HPDE6-E6E7 (cell line): Measurements from ENCODE around the gene GTF3C5.
"Not testable (repeated sequence)": the region's sequence is repeated elsewhere in the genome, so short reads cannot be mapped to it uniquely, and the experiment has no call there.

Experiments used
- DNase-seq: peaks from one replicate; pipeline ENCODE4 v3.0.0; 2011; ENCODE audit warnings: missing footprints; ENCODE audit errors: extremely low spot score

The GTF3C5 gene

GRCh38 chr9:133088756-133089155, 58.0 kb downstream of the GTF3C5 start:
- no peak for DNase-seq

GRCh38 chr9:133089271-133089671, 58.5 kb downstream of the GTF3C5 start:
- no peak for DNase-seq

GRCh38 chr9:133090187-133090586, 59.4 kb downstream of the GTF3C5 start:
- DNase-seq = no peak

- DNase-seq = no peak
These were observed 60.1 kb downstream of the GTF3C5 start for GRCh38 chr9:133090752-133091385.

GRCh38 chr9:133094351-133094750, 63.6 kb downstream of the GTF3C5 start:
- not testable (repeated sequence) for DNase-seq

- DNase-seq = no peak
These were observed 64.1 kb downstream of the GTF3C5 start for GRCh38 chr9:133094842-133095393.

- no peak for DNase-seq
These were observed 67.4 kb downstream of the GTF3C5 start for GRCh38 chr9:133098104-133098754.

- DNase-seq = no peak
These were observed 68.1 kb downstream of the GTF3C5 start for GRCh38 chr9:133098871-133099270.

GRCh38 chr9:133099726-133100505, 69.1 kb downstream of the GTF3C5 start:
- no peak for DNase-seq

- no peak for DNase-seq
These were observed 69.9 kb downstream of the GTF3C5 start for GRCh38 chr9:133100506-133101355.

GRCh38 chr9:133101356-133102189, 70.8 kb downstream of the GTF3C5 start:
- DNase-seq = no peak

- no peak for DNase-seq
These were observed 71.6 kb downstream of the GTF3C5 start for GRCh38 chr9:133102190-133103021.

GRCh38 chr9:133103183-133103986, 72.6 kb downstream of the GTF3C5 start:
- no peak for DNase-seq

GRCh38 chr9:133103987-133104505, 73.2 kb downstream of the GTF3C5 start:
- no peak for DNase-seq

- DNase-seq = no peak
These were observed 74.1 kb downstream of the GTF3C5 start for GRCh38 chr9:133104718-133105460.

GRCh38 chr9:133105461-133105770, 74.6 kb downstream of the GTF3C5 start:
- DNase-seq = no peak

- DNase-seq = no peak
These were observed 75.9 kb downstream of the GTF3C5 start for GRCh38 chr9:133106511-133107244.
